CD4-positive, alpha-beta T cell treated with Interferon alpha-2 for 1 hour (primary cell): ENCODE results near the gene KLF11.

Source experiments
- DNase-seq, 2 donors: peaks; one replicate each; pipeline ENCODE4 v3.0.0-alpha.2; 2020 to 2022

KLF11 gene

DNA sequence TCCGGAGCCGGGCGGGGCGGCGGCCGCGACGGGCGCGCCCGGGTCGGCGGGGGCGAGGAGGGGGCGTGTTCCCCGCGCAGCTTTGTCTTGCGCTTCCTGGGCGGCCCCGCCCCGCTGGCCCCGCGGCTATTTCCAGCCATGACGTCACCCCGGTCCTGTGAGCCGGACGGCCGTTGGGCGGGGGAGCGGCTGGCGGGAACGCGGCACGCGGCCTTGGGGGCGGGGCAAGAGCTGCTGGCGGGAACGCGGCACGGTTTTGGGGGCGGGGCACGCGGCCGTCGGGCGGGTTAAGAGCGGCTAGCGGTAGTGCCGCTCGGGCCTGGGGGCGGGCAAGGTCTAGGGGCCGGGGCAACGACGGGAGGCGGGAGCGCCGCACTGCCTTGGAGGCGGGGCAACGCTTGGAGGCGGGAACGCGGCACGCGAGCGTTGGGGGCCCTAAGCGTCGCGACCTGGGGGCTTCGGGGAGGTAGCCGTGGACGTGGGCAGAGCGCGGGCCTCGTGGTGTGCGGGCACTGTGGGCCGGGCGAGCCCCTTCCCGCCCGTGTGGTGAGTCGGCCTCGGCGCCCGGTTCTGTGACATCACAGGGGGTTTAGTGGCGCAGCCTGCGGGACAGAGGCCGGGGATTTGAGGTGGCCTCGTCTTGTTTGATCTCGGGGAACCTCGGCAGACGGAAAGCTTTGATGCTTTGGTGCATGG, 704 bp downstream of the KLF11 start:
- peak; percentile 94 to 98 for DNase-seq

GRCh38 chr2:10045561-10046355, 2.4 kb downstream of the KLF11 start:
- DNase-seq = no peak

DNA sequence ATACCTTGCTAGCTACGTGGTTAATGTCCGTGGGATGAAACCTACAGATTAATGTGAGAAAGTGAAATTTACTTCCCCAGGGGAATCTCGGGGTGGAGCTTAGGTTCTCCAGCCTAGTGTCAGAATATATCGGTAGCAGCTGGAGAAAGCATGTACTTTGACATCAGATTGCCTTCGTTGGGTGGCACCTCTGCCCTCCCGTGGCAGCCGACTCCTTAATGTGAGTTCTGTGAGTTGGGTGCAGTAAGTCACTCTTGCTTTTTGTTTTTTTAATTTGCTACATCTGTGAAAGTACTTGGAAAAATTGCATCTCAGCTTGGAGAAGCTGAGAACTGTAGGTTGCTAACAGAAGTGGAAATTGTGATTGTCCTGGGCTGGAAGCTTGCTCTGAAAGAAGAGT, 3.6 kb downstream of the KLF11 start:
- DNase-seq = no peak

GRCh38 chr2:10047616-10048500, 4.5 kb downstream of the KLF11 start:
- no peak for DNase-seq

GRCh38 chr2:10048501-10049171, 5.3 kb downstream of the KLF11 start:
- DNase-seq = peak in 1 of 2 donors; percentile 69

- DNase-seq = no peak
These were observed 8.9 kb downstream of the KLF11 start for GRCh38 chr2:10052216-10052615.

GRCh38 chr2:10053351-10053750, 10.0 kb downstream of the KLF11 start:
- DNase-seq = no peak

DNA sequence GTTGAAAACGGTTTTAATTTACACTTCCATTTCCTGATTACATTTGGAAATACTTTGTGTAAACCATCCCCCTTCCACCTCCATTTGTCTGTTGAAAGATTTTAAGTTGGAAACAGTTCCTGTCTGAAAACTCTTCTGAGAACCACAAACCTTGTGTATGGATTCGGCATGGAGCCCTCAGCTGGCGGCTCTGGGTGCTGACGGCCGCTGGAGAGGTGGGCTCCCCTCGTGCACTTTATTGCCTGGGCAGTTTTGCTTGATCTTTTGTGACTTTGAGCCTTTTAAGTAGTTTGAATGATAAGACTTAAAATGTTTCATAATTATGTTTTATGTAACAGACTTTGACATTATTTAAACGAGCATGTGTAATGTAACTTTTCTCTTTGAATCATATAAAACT, 11.1 kb downstream of the KLF11 start:
- DNase-seq = no peak

- no peak for DNase-seq
These were observed 11.6 kb downstream of the KLF11 start for GRCh38 chr2:10054976-10055375.

GRCh38 chr2:10056439-10056838, 13.1 kb downstream of the KLF11 start:
- no peak for DNase-seq

DNA sequence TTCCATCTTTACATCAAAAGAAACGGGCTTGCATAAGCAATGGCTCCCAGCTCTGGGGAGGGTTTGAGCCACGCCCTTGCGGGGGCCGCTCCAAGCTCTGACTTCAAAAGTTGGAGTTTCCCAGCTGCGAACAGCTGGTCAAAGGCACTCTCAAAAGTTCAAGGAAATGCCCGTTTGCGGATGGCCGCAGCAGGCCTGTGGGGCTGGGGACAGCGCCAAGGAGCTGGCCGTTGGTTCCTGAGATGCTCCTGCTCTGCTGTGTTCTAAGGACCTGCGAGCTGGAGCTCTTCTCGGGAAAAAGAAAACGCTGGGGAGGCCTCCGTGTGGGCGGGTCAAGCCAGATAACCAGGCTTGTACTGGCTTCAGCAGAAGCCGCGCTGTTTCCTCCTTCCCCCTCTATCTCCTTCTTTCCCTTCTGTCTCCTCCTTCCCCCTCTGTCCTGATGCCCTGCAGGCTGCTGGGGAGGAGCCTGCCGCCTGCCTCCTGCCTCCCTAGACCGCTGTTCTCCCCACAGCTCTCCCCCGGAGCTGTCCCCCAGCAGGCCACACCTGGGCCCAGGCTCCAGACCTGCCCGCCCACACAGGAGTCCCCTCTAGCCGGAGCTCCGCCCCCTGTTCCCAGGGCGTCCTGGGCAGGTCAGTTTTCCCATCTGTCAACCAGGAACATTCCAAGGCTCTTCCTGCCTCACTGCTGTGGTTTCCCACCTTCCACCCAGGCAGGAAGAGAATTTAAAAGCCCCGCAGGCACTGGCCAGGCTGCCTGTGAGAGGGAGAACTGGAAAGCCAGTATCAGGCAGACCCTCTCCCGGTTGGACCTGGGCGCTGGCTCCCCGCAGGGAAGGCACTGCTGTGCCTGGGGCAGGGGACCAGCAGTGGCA, 14.1 kb downstream of the KLF11 start:
- no peak for DNase-seq

DNA sequence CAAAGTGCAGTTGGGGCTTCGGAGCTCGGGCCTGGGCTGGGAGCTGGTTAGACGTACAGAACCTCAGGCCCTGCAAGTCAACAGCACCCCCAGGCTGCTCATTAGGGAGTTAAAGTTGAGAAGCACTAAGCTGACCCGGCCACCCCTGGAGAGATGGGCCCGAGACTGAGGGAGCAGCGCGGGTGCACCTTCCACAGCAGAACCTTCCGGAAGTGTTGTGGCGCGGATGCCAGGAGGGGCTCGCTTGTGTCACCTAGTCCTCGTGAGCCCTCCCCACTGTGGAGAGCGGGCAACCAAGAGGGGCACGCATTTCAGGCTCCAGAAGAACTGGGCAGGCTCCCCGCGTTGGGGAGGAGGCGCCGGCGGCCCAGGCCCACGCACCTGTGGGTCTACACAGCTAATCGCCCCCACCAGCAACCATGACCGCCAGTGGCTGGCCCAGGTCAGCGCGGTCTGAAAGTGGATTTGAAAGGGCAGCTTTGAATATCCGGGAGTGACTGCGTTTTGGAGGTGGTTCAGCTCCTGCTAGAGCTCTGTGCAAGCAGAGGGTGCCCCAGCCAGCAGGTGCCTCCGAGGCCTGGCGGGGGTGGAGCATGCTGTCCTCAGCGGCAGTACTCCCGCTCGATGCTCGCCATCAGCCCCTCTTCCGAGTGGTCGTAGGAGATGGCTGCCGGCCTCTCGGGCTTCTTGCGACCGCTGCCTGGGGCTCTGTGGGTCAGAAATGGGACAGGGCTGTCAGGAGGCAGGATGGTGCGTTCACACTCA, 15.1 kb downstream of the KLF11 start:
- DNase-seq = no peak

- DNase-seq = no peak
These were observed 15.6 kb downstream of the KLF11 start for GRCh38 chr2:10059016-10059351.

DNA sequence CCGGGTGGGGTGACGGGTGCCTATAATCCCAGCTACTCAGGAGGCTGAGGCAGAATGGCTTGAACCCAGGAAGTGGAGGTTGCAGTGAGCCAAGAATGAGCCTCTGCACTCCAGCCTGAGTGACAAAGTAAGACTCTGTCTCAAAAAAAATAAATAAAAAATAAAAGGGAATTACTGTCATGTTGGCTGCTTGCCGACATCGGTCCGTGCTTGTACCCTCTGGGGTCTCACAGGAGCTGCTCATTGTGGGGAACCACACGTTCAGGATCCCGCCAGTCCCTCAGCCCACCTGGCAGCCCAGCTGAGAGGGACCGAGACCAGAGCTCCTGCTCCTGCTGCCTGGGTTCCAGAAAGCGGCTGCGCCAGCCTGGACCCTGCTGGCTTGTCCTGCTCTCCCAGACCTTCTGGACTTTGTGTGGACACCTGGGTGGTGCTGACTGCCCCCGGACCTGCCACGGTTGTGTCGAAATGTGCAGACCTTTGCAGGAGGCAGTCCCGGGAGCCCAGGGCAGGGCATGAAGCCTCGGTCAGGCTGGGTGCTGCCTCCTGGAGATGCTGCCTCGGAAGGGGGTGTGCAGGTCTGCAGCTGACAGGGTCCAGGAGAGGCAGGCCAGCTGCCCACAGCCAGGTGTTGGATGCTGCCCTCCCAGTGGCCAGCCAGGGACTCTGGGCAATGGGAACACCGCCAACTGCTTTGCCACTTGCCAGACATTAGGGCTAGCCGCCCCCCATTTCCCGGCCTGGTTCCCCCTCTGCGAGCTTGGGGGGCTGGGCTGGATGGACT, 16.4 kb downstream of the KLF11 start:
- no peak for DNase-seq

- no peak for DNase-seq
These were observed 18.0 kb downstream of the KLF11 start for GRCh38 chr2:10061221-10061925.

- DNase-seq = no peak
These were observed 19.6 kb downstream of the KLF11 start for GRCh38 chr2:10062931-10063365.

DNA sequence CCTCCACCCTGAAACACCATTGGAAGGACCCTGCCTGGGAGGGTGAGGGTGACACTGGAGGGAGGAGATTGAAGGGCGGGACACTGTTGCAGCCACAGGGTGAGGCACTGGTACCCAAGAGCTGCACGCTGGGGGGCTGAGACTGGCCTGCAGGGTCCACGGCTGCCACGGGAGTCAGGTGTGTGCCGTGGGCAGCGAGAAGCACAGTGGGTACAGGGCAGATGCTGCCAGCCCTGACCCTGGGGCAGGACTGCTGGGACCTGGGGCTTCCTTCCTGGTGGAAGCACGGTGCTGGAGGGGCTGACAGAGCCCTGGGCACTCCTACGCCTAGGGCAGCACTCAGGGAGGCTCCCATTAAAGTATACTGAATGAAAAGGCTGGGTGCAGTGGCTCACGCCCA, 20.2 kb downstream of the KLF11 start:
- no peak for DNase-seq

- DNase-seq = no peak
These were observed 21.8 kb downstream of the KLF11 start for GRCh38 chr2:10064932-10065772.

DNA sequence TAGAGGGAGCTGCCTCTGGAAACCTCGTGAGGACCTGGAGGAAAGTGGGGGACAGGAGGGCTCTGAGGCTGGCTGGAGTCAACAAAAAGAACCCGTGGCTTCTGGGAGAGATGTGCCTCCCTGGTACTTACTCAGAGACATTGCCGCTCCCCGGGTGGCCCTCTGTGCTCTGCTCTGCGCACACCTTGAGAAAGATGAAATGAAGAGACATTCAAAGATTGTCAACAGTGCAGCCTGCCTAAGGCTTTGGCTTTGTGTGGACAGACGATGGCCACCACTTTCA, 22.4 kb downstream of the KLF11 start:
- no peak for DNase-seq
